ENCODE data around the gene OTOF. TPM values are rescaled to one million over a fixed set of nuclear protein-coding genes. Genes with fewer than 3 reads are reported as not detected.

Gene OTOF
- total RNA-seq, 5 donors from 2014 or later (not counting 1 experiment from before 2014, with no cell fraction given) = 0.20 to 2.8 (median 0.45) TPM

- Histone ChIP-seq H3K36me3 (ENCODE audit: control insufficient read depth in 2 of 2, extremely low read depth in 1 of 2, insufficient read depth in 1 of 2, low read length in 1 of 2) (no peaks in the 10 kb centered on the region), H3K4me3 (ENCODE audit: control insufficient read depth in 1 of 2, extremely low read depth in 1 of 2, low read length in 1 of 2) (no peak overlapping the region), H3K4me1 (ENCODE audit: control insufficient read depth in 1 of 2, extremely low read depth in 1 of 2, insufficient read depth in 2 of 2, low read length in 2 of 2) (no peaks in the 10 kb centered on the region), H3K27ac (ENCODE audit: low read length) (no peak overlapping the region), H3K27me3 (replicated peaks in 1 of 2; ENCODE audit: control insufficient read depth in 2 of 2, extremely low read depth in 1 of 2, insufficient read depth in 2 of 2, low read length in 1 of 2) (peaks cover 0 to 10% of the 10 kb centered on the region in 2 experiments), H3K9me3 (no peaks in the 10 kb centered on the region)
- Mint-ChIP-seq H3K4me3 (no peak overlapping the region), H3K9me3 (no peaks in the 10 kb centered on the region), H3K36me3 (no peaks in the 10 kb centered on the region), H3K27ac (no peak overlapping the region), H3K4me1 (no peaks in the 10 kb centered on the region), H3K27me3 (peaks cover 0 to 6% of the 10 kb centered on the region in 2 donors)
- DNase-seq (no peak), ATAC-seq (replicated peaks in 1 of 4) (no peak)
- 77% methylated on average over 8 of the region's 11 CpGs for WGBS (ENCODE audit: insufficient coverage)
- CTCF ChIA-PET = no interaction called here
- POLR2A ChIA-PET = no interaction called here
These were observed 22.8 kb downstream of the OTOF start for GRCh38 chr2:26455037-26455669.

- Mint-ChIP-seq H3K9me3 (no peaks in the 10 kb centered on the region), H3K27me3 (peaks cover 0 to 6% of the 10 kb centered on the region in 2 donors), H3K4me1 (no peaks in the 10 kb centered on the region), H3K36me3 (no peaks in the 10 kb centered on the region), H3K4me3 (no peak overlapping the region), H3K27ac (no peak overlapping the region)
- no peak for DNase-seq
- 92% methylated on average over 9 of the region's 10 CpGs for WGBS (ENCODE audit: insufficient coverage)
- no peaks in the 10 kb centered on the region for H3K36me3 ChIP-seq (ENCODE audit: control insufficient read depth in 2 of 2, extremely low read depth in 1 of 2, insufficient read depth in 1 of 2, low read length in 1 of 2)
- no peak overlapping the region for H3K4me3 ChIP-seq (ENCODE audit: control insufficient read depth in 1 of 2, extremely low read depth in 1 of 2, low read length in 1 of 2)
- H3K4me1 ChIP-seq (ENCODE audit: control insufficient read depth in 1 of 2, extremely low read depth in 1 of 2, insufficient read depth in 2 of 2, low read length in 2 of 2) = no peaks in the 10 kb centered on the region
- no peak for ATAC-seq (replicated peaks in 1 of 4)
- ChIA-PET CTCF (no interaction called here), POLR2A (no interaction called here)
- H3K27ac ChIP-seq (ENCODE audit: low read length) = no peak overlapping the region
- H3K27me3 ChIP-seq (replicated peaks in 1 of 2; ENCODE audit: control insufficient read depth in 2 of 2, extremely low read depth in 1 of 2, insufficient read depth in 2 of 2, low read length in 1 of 2) = peaks cover 0 to 11% of the 10 kb centered on the region in 2 experiments
- no peaks in the 10 kb centered on the region for H3K9me3 ChIP-seq
These were observed 23.3 kb downstream of the OTOF start for GRCh38 chr2:26454561-26455001.

- H3K4me1 Mint-ChIP-seq = no peaks in the 10 kb centered on the region
- ATAC-seq (replicated peaks in 1 of 4) = no peak
These were observed 24.2 kb downstream of the OTOF start for GRCh38 chr2:26453421-26454329.

GRCh38 chr2:26451700-26452099 lies 26.2 kb downstream of the OTOF start:
- Histone ChIP-seq H3K9me3 (no peaks in the 10 kb centered on the region), H3K36me3 (ENCODE audit: control insufficient read depth in 2 of 2, extremely low read depth in 1 of 2, insufficient read depth in 1 of 2, low read length in 1 of 2) (no peaks in the 10 kb centered on the region), H3K27ac (ENCODE audit: low read length) (no peak overlapping the region), H3K27me3 (replicated peaks in 1 of 2; ENCODE audit: control insufficient read depth in 2 of 2, extremely low read depth in 1 of 2, insufficient read depth in 2 of 2, low read length in 1 of 2) (peaks cover 0 to 17% of the 10 kb centered on the region in 2 experiments), H3K4me1 (ENCODE audit: control insufficient read depth in 1 of 2, extremely low read depth in 1 of 2, insufficient read depth in 2 of 2, low read length in 2 of 2) (no peaks in the 10 kb centered on the region), H3K4me3 (ENCODE audit: control insufficient read depth in 1 of 2, extremely low read depth in 1 of 2, low read length in 1 of 2) (no peak overlapping the region)
- DNase-seq (no peak), ATAC-seq (replicated peaks in 1 of 4) (no peak)
- no peaks in the 10 kb centered on the region for H3K9me3 Mint-ChIP-seq
- ChIA-PET CTCF (interaction anchor here in 1 of 2 donors (1.1 kb wide), 1 partner anchor 67 kb away, joined by 3 read pairs; no protein-coding TSS in a partner anchor), POLR2A (no interaction called here)
- H3K36me3 Mint-ChIP-seq = no peaks in the 10 kb centered on the region
- peaks cover 0 to 9% of the 10 kb centered on the region in 2 donors for H3K27me3 Mint-ChIP-seq
- no peak overlapping the region for H3K27ac Mint-ChIP-seq
- no peak overlapping the region for H3K4me3 Mint-ChIP-seq
- WGBS (ENCODE audit: insufficient coverage) = no CpG with 5 or more reads among the region's 1 CpG
- H3K4me1 Mint-ChIP-seq = no peaks in the 10 kb centered on the region

More at GRCh38 chr2:26453421-26454329, 24.2 kb downstream of the OTOF start:
- CTCF ChIA-PET = no interaction called here
- Mint-ChIP-seq H3K27ac (no peak overlapping the region), H3K36me3 (no peaks in the 10 kb centered on the region), H3K27me3 (peaks cover 0 to 6% of the 10 kb centered on the region in 2 donors), H3K9me3 (no peaks in the 10 kb centered on the region), H3K4me3 (no peak overlapping the region)
- Histone ChIP-seq H3K27me3 (replicated peaks in 1 of 2; ENCODE audit: control insufficient read depth in 2 of 2, extremely low read depth in 1 of 2, insufficient read depth in 2 of 2, low read length in 1 of 2) (peaks cover 0 to 17% of the 10 kb centered on the region in 2 experiments), H3K4me3 (ENCODE audit: control insufficient read depth in 1 of 2, extremely low read depth in 1 of 2, low read length in 1 of 2) (no peak overlapping the region), H3K27ac (ENCODE audit: low read length) (no peak overlapping the region), H3K4me1 (ENCODE audit: control insufficient read depth in 1 of 2, extremely low read depth in 1 of 2, insufficient read depth in 2 of 2, low read length in 2 of 2) (no peaks in the 10 kb centered on the region), H3K36me3 (ENCODE audit: control insufficient read depth in 2 of 2, extremely low read depth in 1 of 2, insufficient read depth in 1 of 2, low read length in 1 of 2) (no peaks in the 10 kb centered on the region), H3K9me3 (no peaks in the 10 kb centered on the region)
- WGBS (ENCODE audit: insufficient coverage) = 79% methylated on average over 11 of the region's 11 CpGs
- POLR2A ChIA-PET = no interaction called here
- no peak for DNase-seq

GRCh38 chr2:26450031-26450635 lies 27.8 kb downstream of the OTOF start:
- H3K36me3 Mint-ChIP-seq = no peaks in the 10 kb centered on the region
- Histone ChIP-seq H3K27ac (ENCODE audit: low read length) (no peak overlapping the region), H3K4me1 (ENCODE audit: control insufficient read depth in 1 of 2, extremely low read depth in 1 of 2, insufficient read depth in 2 of 2, low read length in 2 of 2) (no peaks in the 10 kb centered on the region), H3K9me3 (no peaks in the 10 kb centered on the region), H3K36me3 (ENCODE audit: control insufficient read depth in 2 of 2, extremely low read depth in 1 of 2, insufficient read depth in 1 of 2, low read length in 1 of 2) (no peaks in the 10 kb centered on the region), H3K4me3 (ENCODE audit: control insufficient read depth in 1 of 2, extremely low read depth in 1 of 2, low read length in 1 of 2) (no peak overlapping the region), H3K27me3 (replicated peaks in 1 of 2; ENCODE audit: control insufficient read depth in 2 of 2, extremely low read depth in 1 of 2, insufficient read depth in 2 of 2, low read length in 1 of 2) (peaks cover 0 to 18% of the 10 kb centered on the region in 2 experiments)
- no peak overlapping the region for H3K4me3 Mint-ChIP-seq
- no peaks in the 10 kb centered on the region for H3K4me1 Mint-ChIP-seq
- H3K27me3 Mint-ChIP-seq = peaks cover 0 to 9% of the 10 kb centered on the region in 2 donors
- DNase-seq = no peak
- ChIA-PET CTCF (interaction anchor here in 1 of 2 donors (0.6 kb wide), 1 partner anchor 12 kb away, joined by 7 read pairs; no protein-coding TSS in a partner anchor), POLR2A (no interaction called here)
- H3K9me3 Mint-ChIP-seq = no peaks in the 10 kb centered on the region
- WGBS (ENCODE audit: insufficient coverage) = 86% methylated on average over 10 of the region's 13 CpGs
- no peak overlapping the region for H3K27ac Mint-ChIP-seq
- ATAC-seq (replicated peaks in 1 of 4) = no peak

GRCh38 chr2:26449278-26450030 lies 28.5 kb downstream of the OTOF start:
- ChIA-PET CTCF (interaction anchor here in 1 of 2 donors (0.6 kb wide), 1 partner anchor 12 kb away, joined by 7 read pairs; no protein-coding TSS in a partner anchor), POLR2A (no interaction called here)
- no peak overlapping the region for H3K4me3 ChIP-seq (ENCODE audit: control insufficient read depth in 1 of 2, extremely low read depth in 1 of 2, low read length in 1 of 2)
- ATAC-seq (replicated peaks in 1 of 4) (no peak), DNase-seq (no peak)
- no peaks in the 10 kb centered on the region for H3K36me3 ChIP-seq (ENCODE audit: control insufficient read depth in 2 of 2, extremely low read depth in 1 of 2, insufficient read depth in 1 of 2, low read length in 1 of 2)
- Mint-ChIP-seq H3K36me3 (no peaks in the 10 kb centered on the region), H3K4me3 (no peak overlapping the region), H3K27ac (no peak overlapping the region), H3K9me3 (no peaks in the 10 kb centered on the region), H3K27me3 (peaks cover 0 to 9% of the 10 kb centered on the region in 2 donors), H3K4me1 (no peaks in the 10 kb centered on the region)
- H3K4me1 ChIP-seq (ENCODE audit: control insufficient read depth in 1 of 2, extremely low read depth in 1 of 2, insufficient read depth in 2 of 2, low read length in 2 of 2) = no peaks in the 10 kb centered on the region
- WGBS (ENCODE audit: insufficient coverage) = 79% methylated on average over 6 of the region's 10 CpGs
- H3K27ac ChIP-seq (ENCODE audit: low read length) = no peak overlapping the region
- H3K9me3 ChIP-seq = no peaks in the 10 kb centered on the region
- H3K27me3 ChIP-seq (replicated peaks in 1 of 2; ENCODE audit: control insufficient read depth in 2 of 2, extremely low read depth in 1 of 2, insufficient read depth in 2 of 2, low read length in 1 of 2) = peaks cover 0 to 14% of the 10 kb centered on the region in 2 experiments

All from T-cell (primary cell).